Retinal pigment epithelial cell (primary cell): Measurements from ENCODE around the gene H6PD.

ENCODE experiments used
- DNase-seq: peaks from one replicate; pipeline ENCODE4 v3.0.0-alpha.2; 2010; ENCODE audit warnings: low read depth
- H3K4me3 ChIP-seq: 2 replicates; pipeline ENCODE4 v1.5.1; 2011; ENCODE audit warnings: mild to moderate bottlenecking, low read length, control low read depth, moderate library complexity
- CTCF ChIP-seq: conservative IDR thresholded peaks from 2 replicates; pipeline ENCODE4 v1.5.1; 2011; ENCODE audit warnings: low read depth, low read length, control low read depth, inconsistent platforms

Gene H6PD

GRCh38 chr1:9292361-9293240 is 58.0 kb downstream of the H6PD start, which contains the start of gene SPSB1:
TSS of gene SPSB1 (plus strand) at chr1:9292894. CDS start at chr1:9355892, 62,998 bp downstream.
- no peak for DNase-seq
- no peak for TF ChIP-seq CTCF
- peak within 1 kb of the TSS; percentile 94 for H3K4me3 ChIP-seq

- DNase-seq = no peak
- H3K4me3 ChIP-seq = peak overlapping the region; percentile 94
- no peak for TF ChIP-seq CTCF
Measured at GRCh38 chr1:9293241-9293532, 58.6 kb downstream of the H6PD start.

GRCh38 chr1:9293533-9294404 is 59.2 kb downstream of the H6PD start:
- no peak for DNase-seq
- TF ChIP-seq CTCF = no peak
- peak overlapping the region; percentile 94 for H3K4me3 ChIP-seq

- TF ChIP-seq CTCF = no peak
- H3K4me3 ChIP-seq = peak overlapping the region; percentile 94
- no peak for DNase-seq
Measured at GRCh38 chr1:9294405-9294773, 59.8 kb downstream of the H6PD start.

- peak; percentile 30 for TF ChIP-seq CTCF
- DNase-seq = no peak
- H3K4me3 ChIP-seq = peak overlapping the region; percentile 94
Measured at GRCh38 chr1:9294910-9295636, 60.5 kb downstream of the H6PD start.

- DNase-seq = no peak
- no peak for TF ChIP-seq CTCF
- H3K4me3 ChIP-seq = no peak overlapping the region
Measured at GRCh38 chr1:9295884-9296283, 61.3 kb downstream of the H6PD start.
